ENCODE measurements around the gene ACOT7.

Gene ACOT7

GRCh38 chr1:6281511-6282402 is 111.8 kb downstream of the ACOT7 start:
- intact Hi-C loops (cut with DNase I) = no loop called here
- DNase-seq = no peak

GRCh38 chr1:6280761-6281451 is 112.7 kb downstream of the ACOT7 start:
- intact Hi-C loops (cut with DNase I) = no loop called here
- no peak for DNase-seq

- no peak for DNase-seq
- intact Hi-C loops (cut with DNase I) = no loop called here
These were observed 113.8 kb downstream of the ACOT7 start for GRCh38 chr1:6279613-6280383.

GRCh38 chr1:6279066-6279465 is 114.5 kb downstream of the ACOT7 start:
- intact Hi-C loops (cut with DNase I) = no loop called here
- DNase-seq = no peak

- intact Hi-C loops (cut with DNase I) = no loop called here
- DNase-seq = no peak
These were observed 115.3 kb downstream of the ACOT7 start for GRCh38 chr1:6278263-6278662.

- DNase-seq = no peak
- intact Hi-C loops (cut with DNase I) = no loop called here
These were observed 116.6 kb downstream of the ACOT7 start for GRCh38 chr1:6276811-6277555.

- intact Hi-C loops (cut with DNase I) = no loop called here
- DNase-seq = peak in 27 of 42 donors; percentile 20 to 76 (median 37)
These were observed 117.5 kb downstream of the ACOT7 start for GRCh38 chr1:6275826-6276782.

- DNase-seq = no peak
- intact Hi-C loops (cut with DNase I) = no loop called here
These were observed 118.9 kb downstream of the ACOT7 start for GRCh38 chr1:6274622-6275139.

- no peak for DNase-seq
- intact Hi-C loops (cut with DNase I) = no loop called here
These were observed 119.5 kb downstream of the ACOT7 start for GRCh38 chr1:6274102-6274501.

- intact Hi-C loops (cut with DNase I) = no loop called here
- peak; percentile 57 to 94 (median 80) for DNase-seq
These were observed 120.1 kb downstream of the ACOT7 start for GRCh38 chr1:6273380-6273891.

GRCh38 chr1:6272868-6273267 is 120.7 kb downstream of the ACOT7 start:
- no peak for DNase-seq
- intact Hi-C loops (cut with DNase I) = no loop called here

- no peak for DNase-seq
- intact Hi-C loops (cut with DNase I) = no loop called here
These were observed 121.1 kb downstream of the ACOT7 start for GRCh38 chr1:6272452-6272851.

GRCh38 chr1:6271554-6271953 is 122.0 kb downstream of the ACOT7 start:
- no peak for DNase-seq
- intact Hi-C loops (cut with DNase I) = no loop called here

GRCh38 chr1:6271006-6271405 is 122.6 kb downstream of the ACOT7 start:
- intact Hi-C loops (cut with DNase I) = no loop called here

GRCh38 chr1:6270401-6270800 is 123.2 kb downstream of the ACOT7 start:
- DNase-seq = no peak
- intact Hi-C loops (cut with DNase I) = no loop called here

More at GRCh38 chr1:6271006-6271405, 122.6 kb downstream of the ACOT7 start:
- no peak for DNase-seq

- no peak for DNase-seq
- intact Hi-C loops (cut with DNase I) = no loop called here
These were observed 123.7 kb downstream of the ACOT7 start for GRCh38 chr1:6269720-6270400.

GRCh38 chr1:6269296-6269695 is 124.3 kb downstream of the ACOT7 start:
- DNase-seq = no peak
- intact Hi-C loops (cut with DNase I) = no loop called here

Measured in head of caudate nucleus (tissue), 42 donors.